C4-2B (cell line): ENCODE results near the gene MMD.

Experiments used
- ZFX ChIP-seq: fragments of 450-650 bp; IDR thresholded peaks from 2 replicates; pipeline ENCODE4 v1.6.1; 2017
- TF ChIP-seq, protein P1 (sequence below): fragments of 450-650 bp; conservative IDR thresholded peaks from 2 replicates; pipeline ENCODE4 v1.5.1; 2017; ENCODE audit warnings: mild to moderate bottlenecking

DNA sequence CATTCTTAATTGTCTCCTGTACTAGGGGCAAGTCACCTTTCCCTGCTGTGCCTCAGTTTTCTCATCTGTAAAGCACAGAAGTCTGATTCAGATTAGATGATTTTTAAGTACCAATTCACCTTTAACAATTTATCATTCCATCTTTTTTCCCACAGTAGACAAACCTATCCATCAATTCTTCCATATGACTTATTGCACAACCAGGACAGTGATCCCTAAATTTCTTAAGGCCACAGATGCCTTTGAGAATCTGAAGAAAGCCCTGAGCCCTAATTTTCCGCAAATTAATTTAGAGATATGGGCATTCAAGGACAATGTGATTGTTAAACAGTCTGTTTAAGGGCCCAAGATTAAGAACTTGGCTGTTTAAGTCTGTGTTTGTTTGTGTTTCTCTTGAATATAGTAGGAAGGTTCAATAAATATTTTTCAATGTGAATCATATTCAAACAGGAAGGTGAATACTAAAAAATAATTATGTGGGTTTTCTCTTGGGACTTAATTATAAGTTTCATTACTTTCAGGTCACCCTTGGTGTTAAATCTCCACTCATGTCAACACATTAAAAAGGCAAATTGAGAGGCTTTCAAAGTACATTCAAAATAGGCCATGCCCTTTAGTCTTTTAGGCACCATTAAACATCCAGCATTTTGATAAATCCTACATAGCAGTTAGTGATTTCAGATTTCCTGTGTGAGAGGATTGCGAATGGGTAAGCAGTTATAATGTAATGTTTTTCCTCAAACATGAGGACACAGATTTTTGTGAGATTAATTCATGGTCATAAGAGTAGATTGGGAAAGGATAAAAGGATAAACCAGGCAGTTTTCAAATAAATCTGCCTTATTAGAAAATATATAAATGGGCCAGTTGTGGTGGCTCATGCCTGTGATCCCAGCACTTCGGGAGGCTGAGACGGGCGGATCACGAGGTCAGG, 34.9 kb upstream of the MMD start:
- TF ChIP-seq, protein P1, sequence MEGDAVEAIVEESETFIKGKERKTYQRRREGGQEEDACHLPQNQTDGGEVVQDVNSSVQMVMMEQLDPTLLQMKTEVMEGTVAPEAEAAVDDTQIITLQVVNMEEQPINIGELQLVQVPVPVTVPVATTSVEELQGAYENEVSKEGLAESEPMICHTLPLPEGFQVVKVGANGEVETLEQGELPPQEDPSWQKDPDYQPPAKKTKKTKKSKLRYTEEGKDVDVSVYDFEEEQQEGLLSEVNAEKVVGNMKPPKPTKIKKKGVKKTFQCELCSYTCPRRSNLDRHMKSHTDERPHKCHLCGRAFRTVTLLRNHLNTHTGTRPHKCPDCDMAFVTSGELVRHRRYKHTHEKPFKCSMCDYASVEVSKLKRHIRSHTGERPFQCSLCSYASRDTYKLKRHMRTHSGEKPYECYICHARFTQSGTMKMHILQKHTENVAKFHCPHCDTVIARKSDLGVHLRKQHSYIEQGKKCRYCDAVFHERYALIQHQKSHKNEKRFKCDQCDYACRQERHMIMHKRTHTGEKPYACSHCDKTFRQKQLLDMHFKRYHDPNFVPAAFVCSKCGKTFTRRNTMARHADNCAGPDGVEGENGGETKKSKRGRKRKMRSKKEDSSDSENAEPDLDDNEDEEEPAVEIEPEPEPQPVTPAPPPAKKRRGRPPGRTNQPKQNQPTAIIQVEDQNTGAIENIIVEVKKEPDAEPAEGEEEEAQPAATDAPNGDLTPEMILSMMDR = no peak
- no peak for TF ChIP-seq ZFX
